ENCODE data around the gene C12orf57.

DNA sequence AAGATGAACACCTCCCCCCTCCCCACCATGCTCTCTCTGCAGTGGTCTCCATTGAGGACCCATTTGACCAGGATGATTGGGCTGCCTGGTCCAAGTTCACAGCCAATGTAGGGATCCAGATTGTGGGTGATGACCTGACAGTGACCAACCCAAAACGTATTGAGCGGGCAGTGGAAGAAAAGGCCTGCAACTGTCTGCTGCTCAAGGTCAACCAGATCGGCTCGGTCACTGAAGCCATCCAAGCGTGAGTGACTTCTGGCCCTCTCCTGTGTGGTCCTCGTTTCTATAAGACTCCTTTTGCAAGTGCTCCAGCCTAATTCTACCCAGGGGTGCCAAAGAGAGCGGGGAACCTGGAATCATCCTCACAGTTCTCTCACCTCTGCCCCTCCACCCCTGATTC is 22.3 kb upstream of the C12orf57 start:
- TF ChIP-seq, protein P1, sequence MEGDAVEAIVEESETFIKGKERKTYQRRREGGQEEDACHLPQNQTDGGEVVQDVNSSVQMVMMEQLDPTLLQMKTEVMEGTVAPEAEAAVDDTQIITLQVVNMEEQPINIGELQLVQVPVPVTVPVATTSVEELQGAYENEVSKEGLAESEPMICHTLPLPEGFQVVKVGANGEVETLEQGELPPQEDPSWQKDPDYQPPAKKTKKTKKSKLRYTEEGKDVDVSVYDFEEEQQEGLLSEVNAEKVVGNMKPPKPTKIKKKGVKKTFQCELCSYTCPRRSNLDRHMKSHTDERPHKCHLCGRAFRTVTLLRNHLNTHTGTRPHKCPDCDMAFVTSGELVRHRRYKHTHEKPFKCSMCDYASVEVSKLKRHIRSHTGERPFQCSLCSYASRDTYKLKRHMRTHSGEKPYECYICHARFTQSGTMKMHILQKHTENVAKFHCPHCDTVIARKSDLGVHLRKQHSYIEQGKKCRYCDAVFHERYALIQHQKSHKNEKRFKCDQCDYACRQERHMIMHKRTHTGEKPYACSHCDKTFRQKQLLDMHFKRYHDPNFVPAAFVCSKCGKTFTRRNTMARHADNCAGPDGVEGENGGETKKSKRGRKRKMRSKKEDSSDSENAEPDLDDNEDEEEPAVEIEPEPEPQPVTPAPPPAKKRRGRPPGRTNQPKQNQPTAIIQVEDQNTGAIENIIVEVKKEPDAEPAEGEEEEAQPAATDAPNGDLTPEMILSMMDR (IDR thresholded peaks at IDR 0.05) = no peak
- TF ChIP-seq POLR2AphosphoS5 (IDR thresholded peaks at IDR 0.05) (no peak), POLR2A (IDR thresholded peaks at IDR 0.05) (no peak), EP300 (IDR thresholded peaks at IDR 0.05) (no peak)
